Astrocyte of the cerebellum (primary cell): ENCODE measurements around the gene SEC22C.
"Not testable (repeated sequence)": the region's sequence is repeated elsewhere in the genome, so short reads cannot be mapped to it uniquely, and the experiment has no call there.

ENCODE experiments used
- DNase-seq: peaks from one replicate; pipeline ENCODE4 v3.0.0-alpha.2; 2011; ENCODE audit warnings: low read depth
- H3K4me3 ChIP-seq: 2 replicates; pipeline ENCODE4 v1.5.1; 2011; ENCODE audit warnings: mild to moderate bottlenecking, low read depth, low read length, moderate library complexity
- in situ Hi-C: cut with HindIII; loops from 2 replicates; pipeline ENCODE4 v1.10.0; 2017; ENCODE audit warnings: low sequenced_read_pairs
- TF ChIP-seq, protein P1 (sequence below): IDR thresholded peaks from 2 replicates; pipeline ENCODE4 v1.5.1; 2012; ENCODE audit warnings: low read length, low read depth, moderate library complexity, mild to moderate bottlenecking; ENCODE audit errors: missing control alignments

SEC22C gene

DNA sequence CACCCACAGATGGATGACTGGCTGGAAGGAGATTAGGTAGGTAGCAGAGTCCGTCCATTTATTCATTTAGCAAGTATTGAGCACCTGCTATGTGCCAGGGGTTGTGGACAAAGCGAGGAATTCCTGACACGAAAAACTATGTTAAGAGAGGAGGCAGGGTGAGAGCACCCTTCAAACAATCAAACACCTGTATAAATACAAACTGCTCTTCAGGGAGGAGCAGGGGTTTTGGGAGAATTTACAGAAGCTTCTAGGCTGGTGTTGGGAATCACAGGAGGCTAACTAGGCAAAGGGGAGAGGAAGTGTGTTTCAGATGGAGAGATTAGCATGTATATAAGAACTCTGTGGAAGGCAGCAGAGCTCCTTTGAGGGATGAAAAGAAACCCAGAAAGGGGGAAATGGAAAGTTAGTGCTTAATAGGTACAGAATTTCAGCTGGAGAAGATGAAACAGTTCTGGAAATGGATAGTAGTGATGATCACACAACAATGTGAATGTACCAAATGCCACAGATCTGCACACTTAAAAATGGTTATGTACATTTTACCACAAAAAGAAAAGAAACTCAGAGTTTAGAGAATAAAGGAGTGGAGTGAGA, 805 bp upstream of the SEC22C start:
- no peak for DNase-seq
- H3K4me3 ChIP-seq = peak overlapping the region; percentile 83
- in situ Hi-C loops = no loop called here
- TF ChIP-seq, protein P1, sequence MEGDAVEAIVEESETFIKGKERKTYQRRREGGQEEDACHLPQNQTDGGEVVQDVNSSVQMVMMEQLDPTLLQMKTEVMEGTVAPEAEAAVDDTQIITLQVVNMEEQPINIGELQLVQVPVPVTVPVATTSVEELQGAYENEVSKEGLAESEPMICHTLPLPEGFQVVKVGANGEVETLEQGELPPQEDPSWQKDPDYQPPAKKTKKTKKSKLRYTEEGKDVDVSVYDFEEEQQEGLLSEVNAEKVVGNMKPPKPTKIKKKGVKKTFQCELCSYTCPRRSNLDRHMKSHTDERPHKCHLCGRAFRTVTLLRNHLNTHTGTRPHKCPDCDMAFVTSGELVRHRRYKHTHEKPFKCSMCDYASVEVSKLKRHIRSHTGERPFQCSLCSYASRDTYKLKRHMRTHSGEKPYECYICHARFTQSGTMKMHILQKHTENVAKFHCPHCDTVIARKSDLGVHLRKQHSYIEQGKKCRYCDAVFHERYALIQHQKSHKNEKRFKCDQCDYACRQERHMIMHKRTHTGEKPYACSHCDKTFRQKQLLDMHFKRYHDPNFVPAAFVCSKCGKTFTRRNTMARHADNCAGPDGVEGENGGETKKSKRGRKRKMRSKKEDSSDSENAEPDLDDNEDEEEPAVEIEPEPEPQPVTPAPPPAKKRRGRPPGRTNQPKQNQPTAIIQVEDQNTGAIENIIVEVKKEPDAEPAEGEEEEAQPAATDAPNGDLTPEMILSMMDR = no peak

DNA sequence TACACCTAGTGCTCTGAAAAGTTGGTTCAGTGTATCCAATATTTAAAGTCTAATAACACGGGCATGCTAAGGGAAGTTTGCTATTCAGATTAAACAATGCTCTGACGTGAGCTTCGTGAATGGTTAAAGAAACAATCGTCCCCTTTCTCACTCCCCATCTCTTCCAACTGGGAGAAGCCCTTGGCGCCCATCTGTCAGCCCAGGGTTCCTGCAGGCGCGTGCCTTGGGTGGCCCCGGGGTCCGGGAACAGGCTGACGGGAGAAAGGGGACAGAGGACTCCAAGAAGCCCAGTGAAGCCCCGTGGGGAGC, 413 bp downstream of the SEC22C start:
- peak overlapping the region; percentile 83 for H3K4me3 ChIP-seq
- in situ Hi-C loops = no loop called here
- DNase-seq = no peak
- TF ChIP-seq, protein P1 = no peak

DNA sequence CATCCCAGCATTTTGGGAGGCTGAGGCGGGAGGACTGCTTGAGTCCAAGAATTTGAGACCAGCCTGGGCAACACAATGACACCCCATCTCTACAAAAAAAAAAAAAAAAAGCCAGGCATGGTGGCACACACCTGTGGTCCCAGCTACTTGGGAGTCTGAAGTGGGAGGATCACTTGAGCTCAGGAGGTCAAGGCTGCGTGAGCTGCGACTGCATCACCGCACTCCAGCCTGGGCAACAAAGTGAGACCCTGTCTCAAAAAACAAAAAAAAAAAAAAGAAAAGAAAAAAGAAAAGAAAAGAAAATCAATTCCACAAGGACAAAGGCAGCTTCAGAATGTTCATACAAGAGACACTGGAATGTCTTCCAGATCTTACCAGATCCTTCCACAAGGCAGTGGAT, 2.4 kb downstream of the SEC22C start:
- DNase-seq, in situ Hi-C loops, H3K4me3 ChIP-seq: not testable (repeated sequence)

DNA sequence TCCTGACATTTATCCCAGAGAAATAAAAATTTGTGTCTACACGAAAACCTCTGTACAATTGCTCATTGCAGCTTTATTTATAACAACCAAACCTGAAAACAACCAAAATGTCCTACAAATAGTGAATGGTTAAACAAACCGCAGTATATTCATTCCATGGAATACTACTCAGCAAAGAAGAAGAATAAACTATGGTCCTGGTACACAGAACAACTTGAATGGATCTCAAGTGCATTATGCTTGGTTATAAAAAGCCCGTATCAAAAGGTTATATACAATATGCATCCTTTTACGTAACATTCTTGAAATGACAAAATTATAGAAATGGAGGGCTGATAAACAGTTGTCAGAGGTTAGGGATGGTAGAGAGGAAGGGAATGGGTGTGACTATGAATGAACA, 3.7 kb downstream of the SEC22C start:
- DNase-seq = no peak
- H3K4me3 ChIP-seq = no peak overlapping the region
- TF ChIP-seq, protein P1 = no peak
- in situ Hi-C loops = no loop called here

DNA sequence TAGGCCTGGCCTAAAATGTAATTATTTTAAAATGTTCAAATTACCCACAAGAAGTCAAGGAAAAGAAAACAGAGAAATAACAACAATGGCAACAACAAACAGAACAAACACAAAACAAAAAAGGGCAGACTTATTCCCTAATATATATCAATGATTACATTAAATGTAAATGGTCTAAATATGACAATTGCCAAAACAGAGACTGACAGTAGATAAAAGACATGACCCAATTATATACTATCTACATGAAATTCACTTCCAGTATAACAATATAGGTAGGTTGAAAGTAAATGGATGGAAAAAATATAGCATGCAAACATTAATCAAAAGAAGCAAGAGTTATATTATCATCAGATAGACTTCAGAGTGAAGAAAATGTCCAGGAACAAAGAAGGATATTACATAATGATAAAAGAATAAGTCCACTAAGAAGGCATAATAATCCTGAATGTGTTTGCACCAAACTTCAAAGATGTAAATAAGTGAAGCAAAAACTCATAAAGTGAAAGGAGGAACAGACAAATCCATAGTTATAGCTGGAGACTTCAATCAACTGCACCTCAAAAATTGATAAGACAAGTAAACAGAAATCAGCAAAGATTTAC, 6.5 kb downstream of the SEC22C start:
- no peak overlapping the region for H3K4me3 ChIP-seq
- DNase-seq = no peak
- TF ChIP-seq, protein P1 = no peak
- in situ Hi-C loops = no loop called here

DNA sequence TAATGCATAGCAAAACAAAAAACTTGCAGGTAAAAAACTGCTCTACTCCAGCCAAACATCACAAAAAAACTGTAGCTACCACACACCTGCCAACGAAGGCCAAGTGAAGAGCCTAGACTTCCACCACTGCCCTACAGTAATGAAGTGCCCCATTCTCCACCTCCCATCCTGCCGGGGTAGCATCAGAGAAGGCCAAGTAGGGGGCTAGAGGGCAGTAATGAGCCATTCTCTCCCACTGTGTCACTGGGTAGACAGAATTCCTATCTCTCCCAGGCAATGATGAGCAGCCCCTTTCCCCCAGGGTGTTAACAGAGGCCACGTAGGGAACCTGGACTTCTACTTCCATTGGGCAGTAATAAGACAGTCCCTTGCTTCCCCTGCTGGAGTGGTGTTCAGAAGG, 9.5 kb downstream of the SEC22C start:
- no peak overlapping the region for H3K4me3 ChIP-seq
- in situ Hi-C loops = no loop called here
- DNase-seq = no peak
- TF ChIP-seq, protein P1 = peak; percentile 55

DNA sequence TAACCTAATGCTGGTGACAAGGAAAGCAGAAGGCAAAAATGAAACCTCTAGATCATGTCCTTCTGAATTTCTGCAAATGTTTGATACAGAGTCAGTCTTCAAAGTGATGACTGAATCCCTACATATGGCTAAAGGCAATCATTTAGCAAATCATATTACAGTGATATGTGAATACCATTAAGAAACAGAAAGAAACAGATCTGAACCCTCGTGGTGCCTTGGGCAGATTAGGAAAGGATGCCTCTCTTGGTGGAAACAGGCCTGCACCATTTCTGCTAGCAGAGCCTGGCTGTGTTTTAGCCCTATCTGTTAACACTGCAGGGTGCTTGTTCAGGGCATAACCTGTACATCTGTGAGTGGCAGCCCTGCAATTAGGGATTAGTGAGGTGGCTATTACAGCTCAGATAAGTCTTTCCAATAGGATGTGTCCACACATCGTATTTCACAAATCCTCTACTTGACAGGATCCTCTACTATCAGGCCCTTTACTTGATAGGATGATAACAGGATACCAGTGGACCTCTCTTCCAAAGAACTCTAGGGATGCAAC, 12.1 kb downstream of the SEC22C start:
- H3K4me3 ChIP-seq = no peak overlapping the region
- DNase-seq = no peak
- TF ChIP-seq, protein P1 = no peak
- in situ Hi-C loops = no loop called here
